Stimulated activated CD4-positive, alpha-beta T cell treated with anti-CD3 and anti-CD28 coated beads, TNF-alpha, amount 100 ng/mL, for 24 hours (primary cell): ENCODE data around the gene CTCF.

ENCODE experiments used
- DNase-seq, 3 experiments: peaks; one replicate each; pipeline ENCODE4 v3.0.0-alpha.2; 2020; ENCODE audit warnings: low read depth in 3 of 3

The CTCF gene

GRCh38 chr16:67652578-67653127 lies 90.3 kb downstream of the CTCF start:
- DNase-seq: no peak

GRCh38 chr16:67653128-67653788 lies 90.9 kb downstream of the CTCF start:
- no peak for DNase-seq

- no peak for DNase-seq
These were observed 91.6 kb downstream of the CTCF start for GRCh38 chr16:67653789-67654402.

GRCh38 chr16:67654403-67654911 lies 92.1 kb downstream of the CTCF start:
- no peak for DNase-seq

GRCh38 chr16:67655363-67655762 lies 93.0 kb downstream of the CTCF start:
- no peak for DNase-seq

GRCh38 chr16:67656344-67657016 lies 94.2 kb downstream of the CTCF start:
- DNase-seq: no peak

- DNase-seq: no peak
These were observed 94.8 kb downstream of the CTCF start for GRCh38 chr16:67657017-67657608.

GRCh38 chr16:67657751-67658518 lies 95.6 kb downstream of the CTCF start:
- no peak for DNase-seq

- no peak for DNase-seq
These were observed 96.7 kb downstream of the CTCF start for GRCh38 chr16:67658849-67659674.

- DNase-seq: peak; percentile 83 to 92 (median 84)
These were observed 97.6 kb downstream of the CTCF start, which contains the start of gene ACD for GRCh38 chr16:67659675-67660563. Gene ACD (minus strand): TSS chr16:67660260. CDS start chr16:67660220, 40 bp downstream.

- peak; percentile 90 to 95 (median 90) for DNase-seq
These were observed 98.3 kb downstream of the CTCF start, which contains the start of gene PARD6A for GRCh38 chr16:67660564-67661028. Gene PARD6A (plus strand): TSS chr16:67660960. CDS start chr16:67661039, 79 bp downstream.

GRCh38 chr16:67661101-67661761 lies 98.9 kb downstream of the CTCF start:
- no peak for DNase-seq

- DNase-seq: no peak
These were observed 99.7 kb downstream of the CTCF start for GRCh38 chr16:67661886-67662652.

GRCh38 chr16:67662653-67663010 lies 100.3 kb downstream of the CTCF start:
- no peak for DNase-seq

- DNase-seq: peak in 1 of 3 experiments; percentile 40
These were observed 101.0 kb downstream of the CTCF start for GRCh38 chr16:67663151-67663876.

- no peak for DNase-seq
These were observed 101.5 kb downstream of the CTCF start for GRCh38 chr16:67663877-67664222.

- DNase-seq: no peak
These were observed 101.9 kb downstream of the CTCF start for GRCh38 chr16:67664258-67664657.
